ENCODE data around the gene RAPGEF3. TPM values are rescaled to one million over a fixed set of nuclear protein-coding genes. Genes with fewer than 3 reads are reported as not detected.

The RAPGEF3 gene
- total and polyA plus RNA-seq, 9 of the 15 experiments (the other 6 are each of a cell fraction or from before 2014, with no cell fraction given): 0.03 to 0.78 (median 0.37) TPM; not detected in 1

- peak overlapping the region; percentile 94 for H3K4me2 ChIP-seq (ENCODE audit: insufficient read depth, low read length)
- intact Hi-C loops (cut with micrococcal nuclease) (no loop called here), in situ Hi-C loops (cut with MboI) (loop anchor here (10.0 kb wide), 1 partner anchor 60 kb away; no protein-coding TSS in a partner anchor)
- H3K27me3 ChIP-seq (ENCODE audit: control insufficient read depth in 2 of 2, insufficient read depth in 2 of 2, low read length in 2 of 2): no peaks in the 10 kb centered on the region
- peaks cover 60 to 65% of the 10 kb centered on the region in 2 experiments for H3K4me1 ChIP-seq (replicated peaks in 1 of 2; ENCODE audit: control insufficient read depth in 2 of 2, insufficient read depth in 2 of 2, low read length in 2 of 2)
- peak overlapping the region; percentile 84 to 88 for H3K9ac ChIP-seq (ENCODE audit: insufficient read depth in 1 of 2, low read depth in 2 of 2, low read length in 2 of 2)
- H3K9me3 ChIP-seq (replicated peaks; ENCODE audit: control insufficient read depth, insufficient read depth, low read depth, low read length): no peaks in the 10 kb centered on the region
- H3K36me3 ChIP-seq (ENCODE audit: control insufficient read depth, insufficient read depth, low read length): peaks cover 14% of the 10 kb centered on the region; the same call in 1 of the 3 replicates
- H4K20me1 ChIP-seq (replicated peaks; ENCODE audit: control insufficient read depth, insufficient read depth, low read length): peaks cover 10% of the 10 kb centered on the region; the same call in 1 of the 2 replicates
- DNase-seq (ENCODE audit: extremely low read depth in 1 of 4, low spot score in 3 of 4) (peak in 2 of 4 experiments; percentile 32 to 49), ATAC-seq (peak; percentile 0; the same call in 1 of the 3 replicates), FAIRE-seq (peak; percentile 40)
- peaks cover 66% of the 10 kb centered on the region for H3K79me2 ChIP-seq (ENCODE audit: control insufficient read depth, insufficient read depth, low read length)
- ChIA-PET CTCF (ENCODE audit: low intra/inter-chr PET ratio) (interaction anchor here (1.5 to 2.8 kb wide), 3 partner anchors 32 to 68 kb away, joined by 4 to 17 read pairs (median 10); partner anchors contain the start of gene RPAP3), POLR2A (interaction anchor here (0.7 to 5.4 kb wide), 4 partner anchors 8 to 68 kb away, joined by 3 to 38 read pairs (median 12); partner anchors contain the start of gene RPAP3)
- peak overlapping the region; percentile 92 for H3K27ac ChIP-seq (ENCODE audit: extremely low read depth, low read depth, low read length)
- peaks cover 5% of the 10 kb centered on the region for H3K9me1 ChIP-seq (ENCODE audit: control insufficient read depth, insufficient read depth, low read length)
- WGBS (ENCODE audit: insufficient coverage, low coverage, missing lambda C conversion rate): 20% methylated on average over 7 of the region's 7 CpGs
- peak overlapping the region; percentile 34; the same call in 1 of the 2 replicates for H2AFZ ChIP-seq (ENCODE audit: low read depth, low read length)
- BruUV-seq (replicated peaks): no TSS peak
- H3K4me3 ChIP-seq: peak overlapping the region; percentile 83
- TF ChIP-seq SRSF1 (IDR thresholded peaks at IDR 0.05; ENCODE audit: low read depth, low read length) (no peak), TFAM (CRISPR knock-in tag; conservative IDR thresholded peaks at IDR 0.05) (no peak), ZNF785 (CRISPR knock-in tag; IDR thresholded peaks at IDR 0.05) (no peak), GATA2 (CRISPR knock-in tag; IDR thresholded peaks at IDR 0.05) (no peak), NELFE (IDR thresholded peaks at IDR 0.05; ENCODE audit: insufficient read depth, insufficient read length) (no peak), FOXK1 (CRISPR knock-in tag; IDR thresholded peaks at IDR 0.05; ENCODE audit: borderline replicate concordance) (no peak), FOXA3 (CRISPR knock-in tag; conservative IDR thresholded peaks at IDR 0.05 in 1 of 2, IDR thresholded peaks at IDR 0.05 in 1 of 2) (0 out of 4 replicates have a peak, but pooled peaks of 1 of the 2 experiments have one; percentile 29), TEAD2 (tag; IDR thresholded peaks at IDR 0.05) (no peak), ZNF512 (tag; IDR thresholded peaks at IDR 0.05) (0 out of 2 replicates have a peak, but pooled peaks have one; percentile 32), FOXP1 (CRISPR knock-in tag; IDR thresholded peaks at IDR 0.05) (peak; percentile 75), TEAD1 (CRISPR knock-in tag; IDR thresholded peaks at IDR 0.05) (peak in 1 of 2 experiments; percentile 44; a peak in 1 of 4 replicates), USF1 (CRISPR knock-in tag; IDR thresholded peaks at IDR 0.05) (peak; percentile 34; the same call in 1 of the 2 replicates), CEBPG (CRISPR knock-in tag; IDR thresholded peaks at IDR 0.05) (0 out of 2 replicates have a peak, but pooled peaks have one; percentile 20), CEBPG (tag; conservative IDR thresholded peaks at IDR 0.05 in 1 of 2, IDR thresholded peaks at IDR 0.05 in 1 of 2) (no peak), PHB (CRISPR knock-in tag; IDR thresholded peaks at IDR 0.05) (0 out of 2 replicates have a peak, but pooled peaks have one; percentile 14), XRCC5 (IDR thresholded peaks at IDR 0.05; ENCODE audit: low read depth, low read length) (peak; percentile 64; the same call in 1 of the 2 replicates), ZNF766 (CRISPR knock-in tag; conservative IDR thresholded peaks at IDR 0.05) (no peak), ZNF511 (CRISPR knock-in tag; IDR thresholded peaks at IDR 0.05) (0 out of 2 replicates have a peak, but pooled peaks have one; percentile 10), HNRNPL (IDR thresholded peaks at IDR 0.05; ENCODE audit: low read depth, low read length) (no peak), ZNF324 (CRISPR knock-in tag; IDR thresholded peaks at IDR 0.05) (no peak)
These were observed 16.0 kb upstream of the RAPGEF3 start for GRCh38 chr12:47774663-47775062.
